Umbilical cord (tissue), 2 donors: Measurements from ENCODE around the gene EXOC3L2. TPM values are rescaled to one million over a fixed set of nuclear protein-coding genes. Genes with fewer than 3 reads are reported as not detected.

Experiments used
- DNase-seq: peaks from one replicate; pipeline ENCODE4 v3.0.0-alpha.2; 2015; ENCODE audit warnings: low spot score
- total RNA-seq: library from RNA; depleted of rRNA; stranded (reverse); fragments of >200 nt; gene quantifications from one replicate; pipeline ENCODE4 v1.2.3, GENCODE V29; 2014; ENCODE audit warnings: low replicate concordance; ENCODE audit not compliant: insufficient read depth

Gene EXOC3L2
- total RNA-seq, 1 donor from 2014 or later = not detected

GRCh38 chr19:45218911-45219743 lies 26.1 kb downstream of the EXOC3L2 start:
- DNase-seq = no peak

GRCh38 chr19:45218426-45218825 lies 26.8 kb downstream of the EXOC3L2 start:
- no peak for DNase-seq

GRCh38 chr19:45217957-45218334 lies 27.3 kb downstream of the EXOC3L2 start:
- no peak for DNase-seq

- DNase-seq = no peak
Measured at GRCh38 chr19:45217193-45217956, 27.8 kb downstream of the EXOC3L2 start.

GRCh38 chr19:45216667-45217066 lies 28.5 kb downstream of the EXOC3L2 start:
- DNase-seq = peak; percentile 42

GRCh38 chr19:45215391-45216191 lies 29.6 kb downstream of the EXOC3L2 start:
- no peak for DNase-seq

GRCh38 chr19:45213031-45213430 lies 32.2 kb downstream of the EXOC3L2 start:
- DNase-seq = no peak

GRCh38 chr19:45211751-45212381 lies 33.3 kb downstream of the EXOC3L2 start:
- DNase-seq = no peak

- no peak for DNase-seq
Measured at GRCh38 chr19:45206328-45206727, 38.9 kb downstream of the EXOC3L2 start.

GRCh38 chr19:45205810-45206209 lies 39.4 kb downstream of the EXOC3L2 start:
- no peak for DNase-seq

- no peak for DNase-seq
Measured at GRCh38 chr19:45202637-45203036, 42.6 kb downstream of the EXOC3L2 start.

- DNase-seq = peak; percentile 48
Measured at GRCh38 chr19:45200568-45200967, 44.6 kb downstream of the EXOC3L2 start.

- DNase-seq = no peak
Measured at GRCh38 chr19:45195764-45196163, 49.4 kb downstream of the EXOC3L2 start.

- no peak for DNase-seq
Measured at GRCh38 chr19:45191375-45191774, 53.8 kb downstream of the EXOC3L2 start.

GRCh38 chr19:45189971-45190370 lies 55.2 kb downstream of the EXOC3L2 start:
- DNase-seq = no peak

GRCh38 chr19:45187421-45188100 lies 57.6 kb downstream of the EXOC3L2 start:
- no peak for DNase-seq

GRCh38 chr19:45186509-45187334 lies 58.5 kb downstream of the EXOC3L2 start:
- DNase-seq = no peak

- DNase-seq = no peak
Measured at GRCh38 chr19:45184115-45184514, 61.1 kb downstream of the EXOC3L2 start.

GRCh38 chr19:45182758-45183157 lies 62.4 kb downstream of the EXOC3L2 start:
- DNase-seq = no peak

GRCh38 chr19:45180936-45181335 lies 64.3 kb downstream of the EXOC3L2 start:
- DNase-seq = no peak
